Cortex of kidney (tissue), 1 donor: ENCODE results near the gene TCF7L2.

ENCODE experiments used
- DNase-seq: peaks from one replicate; lab custom pipeline; 2025; lab: John Stamatoyannopoulos, UW

Gene TCF7L2

GRCh38 chr10:113126229-113127201 is 176.5 kb downstream of the TCF7L2 start:
- DNase-seq, result no peak

DNA sequence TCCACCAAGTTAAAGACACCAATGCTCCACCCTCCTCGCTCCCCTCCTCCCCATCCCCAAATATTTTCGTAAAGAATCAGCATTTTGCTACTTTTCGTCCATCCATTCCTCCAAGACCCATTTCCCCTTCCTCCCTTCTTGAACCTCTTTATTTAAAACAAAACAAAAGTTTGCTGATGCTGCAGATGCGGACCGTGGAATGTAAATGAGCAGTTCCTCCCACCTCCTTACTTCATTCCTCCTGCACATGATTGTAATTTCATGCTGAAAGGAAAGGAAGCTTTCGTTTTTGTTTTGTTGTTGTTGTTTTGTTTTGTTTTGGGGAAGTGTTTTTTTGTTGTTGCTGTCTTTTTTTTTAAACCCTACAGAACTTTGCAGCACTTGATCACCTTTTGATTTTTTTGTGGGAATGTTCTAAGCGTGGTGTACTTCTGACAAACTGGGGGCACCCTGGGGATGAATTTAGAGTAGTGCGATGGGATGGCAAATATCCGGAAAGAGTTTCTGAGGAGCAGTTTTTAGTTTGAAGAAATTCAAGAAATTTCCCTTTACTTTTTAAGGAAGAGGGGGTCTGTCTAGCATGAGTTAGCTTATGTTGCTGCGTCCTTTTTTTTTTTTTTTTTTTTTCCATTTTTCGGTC is 177.3 kb downstream of the TCF7L2 start:
- no peak for DNase-seq

GRCh38 chr10:113127901-113128283 is 177.8 kb downstream of the TCF7L2 start:
- no peak for DNase-seq

- DNase-seq, result no peak
Measured at GRCh38 chr10:113128450-113129070, 178.5 kb downstream of the TCF7L2 start.

GRCh38 chr10:113129117-113129516 is 179.1 kb downstream of the TCF7L2 start:
- no peak for DNase-seq

DNA sequence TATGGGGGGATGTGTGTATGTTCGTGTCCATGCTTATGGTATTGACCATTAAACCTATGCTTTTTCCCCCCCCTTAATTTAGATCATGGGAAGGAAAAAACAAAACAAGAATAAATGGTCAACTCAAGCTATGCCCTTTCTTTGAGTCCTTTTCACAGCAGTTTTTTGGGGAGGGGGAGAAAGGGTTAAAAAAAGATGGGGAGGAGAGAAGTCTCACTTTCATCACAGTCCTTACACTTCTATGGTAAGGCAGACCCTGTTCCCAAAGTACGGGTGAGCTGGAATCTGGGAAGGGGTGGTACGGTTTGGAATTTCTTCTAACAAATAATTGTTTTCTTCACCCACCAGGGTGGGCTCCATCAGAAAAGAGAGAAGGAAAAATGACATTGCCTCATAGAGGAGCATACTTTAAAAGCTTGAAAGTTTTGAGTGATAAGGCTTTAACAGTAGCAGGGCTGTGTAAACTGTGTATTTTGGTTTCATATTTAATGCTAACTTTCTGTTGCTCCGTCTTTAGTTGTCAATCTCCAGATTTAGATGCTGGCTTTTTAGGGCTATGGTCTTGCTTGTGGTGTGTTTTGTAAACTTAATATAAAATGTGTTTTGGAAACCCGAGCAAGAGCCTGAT is 180.1 kb downstream of the TCF7L2 start:
- DNase-seq, result no peak

DNA sequence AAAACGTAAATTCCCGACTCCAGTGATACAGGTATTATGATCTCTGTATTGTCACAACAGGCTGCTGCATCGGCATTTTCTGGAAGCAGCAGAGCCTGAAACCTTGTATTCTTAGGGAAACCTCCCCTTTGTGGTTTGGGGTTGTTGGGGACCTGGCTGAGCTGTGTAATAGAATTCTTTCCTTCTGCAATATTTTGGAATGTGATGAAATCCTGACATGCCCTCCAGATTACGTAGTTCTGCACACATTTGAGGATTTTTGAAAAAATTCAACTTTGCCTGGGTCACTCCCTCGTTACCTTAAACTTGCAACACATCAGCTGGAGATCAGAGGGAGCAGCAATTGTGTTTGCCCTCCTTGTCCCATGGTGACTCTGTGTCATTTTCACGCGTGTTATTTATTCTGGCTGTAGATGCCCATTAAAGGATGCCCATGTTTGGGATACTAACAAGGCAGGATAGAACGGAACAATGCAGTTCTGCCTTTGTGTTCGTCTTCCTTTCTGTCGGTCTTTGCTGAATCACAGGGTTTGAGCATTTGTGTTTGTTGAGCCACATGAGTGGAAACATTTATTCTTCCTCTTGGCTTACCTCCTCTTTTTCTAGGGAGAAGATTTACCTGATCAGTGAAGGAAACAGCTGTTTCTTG is 181.7 kb downstream of the TCF7L2 start:
- no peak for DNase-seq

DNA sequence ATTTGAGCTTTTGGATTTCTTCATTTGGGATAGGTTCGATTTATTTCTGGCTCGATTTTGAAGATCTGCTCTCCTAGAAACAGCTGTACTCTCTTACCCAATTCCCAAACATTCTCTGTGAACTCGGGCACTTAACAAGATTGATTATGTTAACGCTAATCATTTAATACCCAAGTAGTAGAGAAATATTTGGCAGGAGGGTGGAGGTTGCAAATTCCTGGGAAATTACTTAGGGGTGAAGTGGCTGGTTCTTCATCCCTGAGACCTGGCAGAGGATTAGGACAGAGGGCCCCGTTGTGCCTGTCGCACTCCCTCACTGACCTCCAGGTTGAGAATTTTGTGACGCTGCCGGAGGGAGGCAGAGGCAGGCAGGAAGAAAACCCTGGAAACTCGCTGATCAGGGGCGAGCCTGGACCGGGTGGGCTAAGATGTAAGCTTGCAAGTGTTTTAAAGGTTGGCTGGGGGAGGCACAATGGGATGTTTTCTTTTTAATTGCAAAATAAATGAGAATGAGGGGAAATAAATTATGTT is 182.6 kb downstream of the TCF7L2 start:
- no peak for DNase-seq

DNA sequence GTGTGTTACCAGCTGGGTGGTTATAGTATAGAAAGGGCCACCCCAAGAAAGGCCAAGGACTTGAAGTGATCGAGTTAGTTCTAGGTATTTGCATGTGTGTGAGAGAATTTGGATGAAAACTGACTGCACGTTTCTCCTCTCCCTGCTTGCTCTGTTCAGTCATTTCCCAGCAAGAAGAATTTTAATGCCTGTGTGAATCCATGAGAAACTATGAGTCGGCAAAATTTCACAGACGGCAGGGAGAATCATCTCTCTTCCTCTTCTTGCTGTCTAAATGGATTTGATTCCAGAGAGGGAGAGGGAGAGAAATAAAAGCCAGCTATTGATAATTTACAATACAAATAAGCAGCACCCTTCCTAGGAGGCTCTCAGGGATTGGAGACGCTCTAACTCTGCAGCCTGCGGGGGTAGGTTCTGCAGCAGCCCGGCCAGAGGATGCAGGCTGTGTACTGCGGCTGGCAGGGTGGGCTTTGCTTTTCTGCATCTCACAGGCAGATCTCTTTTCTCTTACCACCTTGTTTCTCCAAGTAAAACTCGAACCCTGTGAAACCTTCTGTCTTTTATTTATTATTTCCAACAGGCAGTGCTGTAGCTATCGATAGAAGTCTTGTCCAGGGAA is 183.6 kb downstream of the TCF7L2 start:
- no peak for DNase-seq

- no peak for DNase-seq
Measured at GRCh38 chr10:113135025-113135424, 185.0 kb downstream of the TCF7L2 start.

DNA sequence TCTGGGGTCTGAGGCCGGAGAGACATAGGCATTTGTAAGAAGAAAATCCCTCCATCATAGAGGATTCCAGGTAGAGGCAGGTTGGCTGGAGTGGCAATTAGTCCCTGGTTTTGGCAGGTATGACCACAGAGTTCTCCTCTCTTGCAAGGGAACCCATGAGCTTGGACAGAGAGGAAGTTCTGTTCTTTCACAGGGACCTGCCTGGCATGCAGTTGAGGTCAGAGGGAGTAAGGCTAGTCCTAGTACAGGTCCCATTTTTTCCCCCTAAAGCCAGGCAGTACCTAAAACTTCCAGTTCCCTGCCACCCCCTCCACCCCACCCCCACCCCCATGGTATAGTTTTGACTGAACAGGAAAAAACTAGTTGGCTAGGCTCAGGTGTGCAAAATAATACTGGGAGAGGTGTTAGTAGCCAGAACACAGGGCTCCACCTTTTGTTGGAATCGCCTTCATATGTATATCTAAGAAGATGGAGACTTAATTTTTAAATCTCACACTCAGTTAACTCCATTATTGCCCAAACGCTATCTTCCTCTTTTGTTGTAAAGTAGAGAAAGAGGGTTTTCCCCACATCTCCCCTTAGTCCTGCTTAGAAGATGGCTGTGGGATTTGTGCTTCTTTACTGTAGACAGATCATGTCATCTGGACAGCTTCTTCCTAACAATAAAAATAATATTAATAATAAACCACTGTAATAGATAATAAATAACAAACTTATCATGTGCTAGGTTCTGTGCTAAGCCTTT is 188.1 kb downstream of the TCF7L2 start:
- DNase-seq, result no peak

DNA sequence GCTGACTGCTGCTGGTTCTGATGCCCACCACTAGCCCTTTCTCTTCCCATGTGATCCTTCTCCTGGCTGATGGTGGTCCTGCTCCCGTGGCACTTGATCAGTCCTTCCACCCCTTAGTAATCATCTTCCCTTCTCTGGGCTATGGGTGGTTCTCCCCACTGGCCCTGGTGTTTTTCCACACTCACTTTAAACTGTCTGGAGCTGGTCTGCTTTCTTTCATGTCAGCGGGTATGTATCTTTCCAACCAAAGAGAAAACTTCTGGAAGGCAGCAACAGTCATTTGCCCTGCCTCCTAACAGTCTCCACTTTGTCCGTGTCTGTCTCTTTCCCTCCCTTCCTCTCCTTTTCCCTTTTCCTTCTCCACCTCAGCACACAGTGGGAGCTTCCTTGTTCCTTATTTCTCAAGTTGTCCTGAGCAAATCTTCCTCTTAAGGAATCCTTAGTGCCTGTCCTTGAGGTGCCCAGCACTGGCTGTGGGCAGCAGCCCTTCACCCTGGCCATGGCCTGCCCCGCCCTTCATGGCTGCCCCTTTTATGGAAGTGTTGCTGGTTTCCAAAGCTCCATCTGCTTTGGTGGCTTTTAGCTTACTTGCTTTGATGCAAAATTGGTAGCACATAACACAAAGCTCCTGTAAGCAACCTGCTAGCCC is 189.0 kb downstream of the TCF7L2 start:
- no peak for DNase-seq

DNA sequence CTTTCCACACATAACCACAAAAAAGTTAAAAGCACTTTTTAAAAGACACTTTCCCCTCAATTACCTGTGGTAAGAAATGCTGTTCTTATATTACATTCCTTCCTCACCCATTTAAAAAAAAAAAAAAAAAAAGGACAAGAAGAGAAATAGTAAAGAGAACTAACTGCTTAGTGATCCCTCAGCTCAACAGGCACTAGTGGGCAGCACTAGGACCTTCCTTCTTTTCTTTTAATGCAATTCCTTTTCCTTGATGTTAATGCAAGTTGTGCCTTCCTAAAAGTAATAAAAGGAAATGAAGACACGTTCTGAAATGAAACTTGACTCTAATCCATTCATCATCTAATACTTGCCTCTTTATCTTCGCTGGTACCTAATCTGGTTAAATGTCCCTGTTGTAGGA is 189.7 kb downstream of the TCF7L2 start:
- DNase-seq, result no peak

DNA sequence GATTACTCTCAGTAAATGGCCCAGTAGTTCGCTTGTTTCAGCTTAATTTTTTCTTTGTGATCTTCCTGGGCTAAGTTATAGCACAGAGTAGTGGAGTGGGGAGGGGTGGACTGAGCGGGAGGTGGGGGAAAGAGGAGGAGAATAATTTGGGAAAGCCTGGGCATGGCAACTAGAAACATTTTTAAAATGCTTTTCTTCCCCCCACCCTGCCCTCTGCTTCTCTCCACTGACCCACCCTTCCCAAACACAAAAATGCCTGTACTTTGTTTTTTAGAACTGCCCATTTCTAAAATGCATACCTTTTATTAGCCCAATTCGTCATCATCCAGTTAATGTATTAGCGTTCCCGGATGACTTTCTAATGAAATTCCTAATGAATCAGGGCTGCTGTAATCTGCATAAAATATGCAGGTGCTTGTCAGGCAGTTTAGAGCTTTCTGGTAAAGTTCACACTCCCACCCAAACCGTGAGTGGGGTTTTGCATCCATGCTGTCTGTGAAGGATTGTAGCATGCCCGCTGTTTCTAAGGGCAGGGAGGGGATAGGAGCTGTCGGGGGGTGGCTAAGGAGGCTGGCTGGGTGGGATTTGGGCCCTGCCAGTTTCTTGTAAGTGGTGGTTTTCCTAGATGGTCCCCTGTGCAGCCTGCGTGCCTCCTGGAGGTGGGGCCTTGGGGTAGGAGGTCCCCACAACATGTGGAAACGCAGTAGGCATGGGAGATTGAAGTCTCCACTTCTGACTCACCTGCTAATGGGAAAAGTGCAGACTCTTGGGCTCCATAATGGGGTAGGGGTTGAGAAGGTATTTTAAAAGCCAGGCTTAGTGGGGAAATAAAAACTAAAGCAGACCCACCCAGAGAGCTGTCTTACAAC is 190.3 kb downstream of the TCF7L2 start:
- DNase-seq, result no peak

- DNase-seq, result no peak
Measured at GRCh38 chr10:113142601-113143362, 192.7 kb downstream of the TCF7L2 start.

GRCh38 chr10:113144576-113144975 is 194.5 kb downstream of the TCF7L2 start:
- no peak for DNase-seq

GRCh38 chr10:113148071-113148825 is 198.2 kb downstream of the TCF7L2 start:
- no peak for DNase-seq
